ENCODE results near the gene PKDCC.

GRCh38 chr2:42076357-42077225 lies 28.8 kb downstream of the PKDCC start:
- TF ChIP-seq CTCF (IDR thresholded peaks at IDR 0.05) (no peak), POLR2A (IDR thresholded peaks at IDR 0.05) (no peak)

Data from ovary (tissue), 3 donors.